Stomach smooth muscle (tissue), 2 donors: ENCODE data around the gene ICAM1.

Source experiments
- H3K27ac ChIP-seq: one replicate; pipeline ENCODE4 v1.7.0; 2013; ENCODE audit warnings: mild to moderate bottlenecking, low read length, inconsistent platforms
- H3K27me3 ChIP-seq, 2 donors: one replicate each; pipeline ENCODE4 v1.7.0; 2013; ENCODE audit warnings: low read length in 2 of 2; ENCODE audit not compliant: insufficient read depth in 2 of 2, control insufficient read depth in 1 of 2
- H3K36me3 ChIP-seq, 2 donors: one replicate each; pipeline ENCODE4 v1.7.0; 2013; ENCODE audit warnings: low read length in 2 of 2; ENCODE audit not compliant: control insufficient read depth in 2 of 2, insufficient read depth in 2 of 2
- H3K4me1 ChIP-seq: one replicate; pipeline ENCODE4 v1.7.0; 2013; ENCODE audit warnings: low read length; ENCODE audit not compliant: control insufficient read depth, insufficient read depth
- H3K4me3 ChIP-seq, 2 donors: one replicate each; pipeline ENCODE4 v1.7.0; 2013; ENCODE audit warnings: low read length in 2 of 2
- H3K9ac ChIP-seq, 2 donors: one replicate each; pipeline ENCODE4 v1.7.0; 2013; ENCODE audit warnings: low read length in 2 of 2, mild to moderate bottlenecking in 1 of 2
- H3K9me3 ChIP-seq, 2 donors: one replicate each; pipeline ENCODE4 v1.7.0; 2013; ENCODE audit warnings: low read length in 2 of 2; ENCODE audit not compliant: control insufficient read depth in 2 of 2
- donor health status: healthy.
- donor health status: Pancreatic carcinoma.

ICAM1 gene

GRCh38 chr19:10245189-10245939 is 25.6 kb upstream of the ICAM1 start:
- Histone ChIP-seq H3K9me3 (no peaks in the 10 kb centered on the region), H3K27me3 (no peaks in the 10 kb centered on the region), H3K4me3 (no peak overlapping the region), H3K9ac (no peak overlapping the region), H3K36me3 (no peaks in the 10 kb centered on the region), H3K27ac (no peak overlapping the region), H3K4me1 (peaks cover 2% of the 10 kb centered on the region)

DNA sequence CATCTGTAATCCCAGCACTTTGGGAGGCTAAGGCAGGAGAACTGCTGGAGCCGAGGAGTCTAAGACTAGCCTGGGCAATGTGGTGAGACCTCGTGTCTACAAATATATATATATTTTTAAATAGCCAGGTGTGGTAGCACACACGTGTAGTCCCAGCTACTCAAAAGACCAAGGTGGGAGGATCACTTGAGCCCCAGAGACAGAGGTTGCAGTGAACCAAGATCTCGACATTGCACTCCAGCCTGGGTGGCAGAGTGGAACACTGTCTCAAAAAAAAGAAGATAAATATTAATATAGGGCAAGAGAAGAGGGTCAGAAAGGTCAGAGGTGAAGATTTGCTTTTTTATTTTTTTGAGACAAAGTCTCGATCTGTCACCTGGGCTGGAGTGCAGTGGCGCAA is 24.4 kb upstream of the ICAM1 start:
- H3K9me3 ChIP-seq: no peaks in the 10 kb centered on the region
- no peaks in the 10 kb centered on the region for H3K27me3 ChIP-seq
- no peak overlapping the region for H3K9ac ChIP-seq
- no peak overlapping the region for H3K4me3 ChIP-seq
- H3K36me3 ChIP-seq: no peaks in the 10 kb centered on the region
- H3K4me1 ChIP-seq: peaks cover 2% of the 10 kb centered on the region
- H3K27ac ChIP-seq: no peak overlapping the region

GRCh38 chr19:10251792-10252694 is 18.9 kb upstream of the ICAM1 start, which contains the start of gene MRPL4:
Gene MRPL4, plus strand, starts transcription at chr19:10252214. Its CDS starts 40 bp downstream, at chr19:10252254.
- Histone ChIP-seq H3K9me3 (no peaks in the 10 kb centered on the region), H3K4me3 (peak within 1 kb of the TSS; percentile 98), H3K27me3 (no peaks in the 10 kb centered on the region), H3K9ac (peak within 1 kb of the TSS; percentile 85 to 94), H3K27ac (peak within 1 kb of the TSS; percentile 71), H3K4me1 (peaks cover 12% of the 10 kb centered on the region), H3K36me3 (peaks cover 18 to 21% of the 10 kb centered on the region in 2 donors)

GRCh38 chr19:10252707-10253106 is 18.2 kb upstream of the ICAM1 start:
- peak overlapping the region; percentile 71 for H3K27ac ChIP-seq
- H3K36me3 ChIP-seq: peaks cover 25 to 28% of the 10 kb centered on the region in 2 donors
- peaks cover 12% of the 10 kb centered on the region for H3K4me1 ChIP-seq
- peak overlapping the region; percentile 85 to 94 for H3K9ac ChIP-seq
- no peaks in the 10 kb centered on the region for H3K9me3 ChIP-seq
- H3K4me3 ChIP-seq: peak overlapping the region; percentile 98
- no peaks in the 10 kb centered on the region for H3K27me3 ChIP-seq

DNA sequence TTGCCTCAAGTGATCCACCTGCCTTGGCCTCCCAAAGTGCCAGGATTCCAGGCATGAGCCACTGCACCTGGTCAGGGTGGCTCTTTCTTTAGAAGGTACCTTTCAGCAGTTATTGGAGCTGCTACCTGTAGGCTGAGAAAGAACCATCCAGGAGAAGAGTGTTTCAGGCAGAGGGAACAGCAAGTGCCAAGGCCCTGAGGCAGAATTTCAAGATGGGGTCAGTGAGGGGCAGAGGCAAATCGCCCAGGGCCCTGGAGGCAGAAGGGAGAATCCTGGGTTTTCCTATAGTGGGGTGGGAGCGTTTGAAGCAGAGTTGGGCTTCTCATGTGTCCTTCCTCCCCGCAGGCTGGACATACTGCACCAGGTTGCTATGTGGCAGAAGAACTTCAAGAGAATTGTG is 16.7 kb upstream of the ICAM1 start:
- H3K9ac ChIP-seq: no peak overlapping the region
- H3K4me3 ChIP-seq: no peak overlapping the region
- peaks cover 12% of the 10 kb centered on the region for H3K4me1 ChIP-seq
- peaks cover 34 to 37% of the 10 kb centered on the region in 2 donors for H3K36me3 ChIP-seq
- no peaks in the 10 kb centered on the region for H3K27me3 ChIP-seq
- H3K9me3 ChIP-seq: no peaks in the 10 kb centered on the region
- H3K27ac ChIP-seq: no peak overlapping the region

- no peak overlapping the region for H3K4me3 ChIP-seq
- H3K4me1 ChIP-seq: peaks cover 11% of the 10 kb centered on the region
- H3K9ac ChIP-seq: no peak overlapping the region
- no peak overlapping the region for H3K27ac ChIP-seq
- H3K9me3 ChIP-seq: no peaks in the 10 kb centered on the region
- no peaks in the 10 kb centered on the region for H3K27me3 ChIP-seq
- peaks cover 34 to 37% of the 10 kb centered on the region in 2 donors for H3K36me3 ChIP-seq
Measured at GRCh38 chr19:10255358-10255757, 15.6 kb upstream of the ICAM1 start.

DNA sequence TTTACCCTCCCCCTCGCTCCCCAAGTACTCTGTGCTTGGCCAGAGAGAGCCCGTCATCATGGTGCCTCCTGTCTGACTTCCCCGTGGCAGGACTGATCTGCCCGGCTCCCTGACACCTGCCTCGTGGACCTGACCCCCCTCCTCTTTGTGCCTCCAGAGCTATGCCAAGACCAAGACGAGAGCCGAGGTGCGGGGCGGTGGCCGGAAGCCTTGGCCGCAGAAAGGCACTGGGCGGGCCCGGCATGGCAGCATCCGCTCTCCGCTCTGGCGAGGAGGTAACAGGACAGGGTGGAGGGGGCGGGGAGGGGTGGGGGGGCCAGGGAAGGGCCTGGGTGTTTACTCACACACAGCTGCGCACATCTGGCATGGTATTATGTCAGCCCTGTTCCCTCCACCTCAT is 14.4 kb upstream of the ICAM1 start:
- peaks cover 12% of the 10 kb centered on the region for H3K4me1 ChIP-seq
- no peak overlapping the region for H3K27ac ChIP-seq
- no peak overlapping the region for H3K4me3 ChIP-seq
- no peaks in the 10 kb centered on the region for H3K9me3 ChIP-seq
- H3K27me3 ChIP-seq: no peaks in the 10 kb centered on the region
- H3K36me3 ChIP-seq: peaks cover 34 to 37% of the 10 kb centered on the region in 2 donors
- H3K9ac ChIP-seq: no peak overlapping the region

DNA sequence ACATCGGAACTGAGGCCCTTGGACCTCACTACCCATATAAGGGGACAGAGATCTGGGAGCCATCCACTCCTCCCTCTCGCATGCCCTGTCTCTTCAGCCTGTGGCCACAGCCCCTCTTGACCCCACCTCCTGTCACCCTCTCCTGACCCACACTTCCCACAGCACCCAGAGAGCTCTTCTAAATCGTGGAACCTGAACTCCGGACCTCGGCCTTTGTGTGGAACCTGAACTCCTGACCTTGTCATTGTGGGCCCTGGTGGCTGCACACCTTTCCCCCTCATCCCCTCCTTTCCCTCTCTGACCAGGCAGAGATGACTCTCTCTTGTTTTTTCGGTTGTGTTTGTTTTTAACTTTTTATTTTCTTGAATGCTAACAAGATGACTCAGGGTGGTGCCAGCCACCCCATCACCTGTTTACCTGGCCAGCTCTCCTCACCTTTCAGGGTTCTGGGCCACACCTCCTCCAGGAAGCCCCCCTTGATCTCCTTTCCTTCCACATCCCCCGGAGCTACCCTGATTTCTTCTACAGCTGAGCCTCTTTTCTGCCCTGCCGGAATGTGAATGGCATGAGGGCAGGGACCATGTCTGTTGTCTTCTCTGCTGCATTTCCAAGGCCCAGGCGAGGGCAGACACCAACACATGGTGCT is 13.8 kb upstream of the ICAM1 start:
- Histone ChIP-seq H3K27me3 (no peaks in the 10 kb centered on the region), H3K4me1 (peaks cover 12% of the 10 kb centered on the region), H3K27ac (no peak overlapping the region), H3K9me3 (no peaks in the 10 kb centered on the region), H3K9ac (no peak overlapping the region), H3K36me3 (peaks cover 34 to 37% of the 10 kb centered on the region in 2 donors), H3K4me3 (no peak overlapping the region)

GRCh38 chr19:10258080-10258710 is 12.7 kb upstream of the ICAM1 start:
- H3K9me3 ChIP-seq: no peaks in the 10 kb centered on the region
- no peak overlapping the region for H3K4me3 ChIP-seq
- no peak overlapping the region for H3K9ac ChIP-seq
- H3K4me1 ChIP-seq: peaks cover 3% of the 10 kb centered on the region
- H3K36me3 ChIP-seq: peaks cover 34 to 37% of the 10 kb centered on the region in 2 donors
- no peak overlapping the region for H3K27ac ChIP-seq
- H3K27me3 ChIP-seq: no peaks in the 10 kb centered on the region
